ENCODE results near the gene ANKRD50.

The ANKRD50 gene

DNA sequence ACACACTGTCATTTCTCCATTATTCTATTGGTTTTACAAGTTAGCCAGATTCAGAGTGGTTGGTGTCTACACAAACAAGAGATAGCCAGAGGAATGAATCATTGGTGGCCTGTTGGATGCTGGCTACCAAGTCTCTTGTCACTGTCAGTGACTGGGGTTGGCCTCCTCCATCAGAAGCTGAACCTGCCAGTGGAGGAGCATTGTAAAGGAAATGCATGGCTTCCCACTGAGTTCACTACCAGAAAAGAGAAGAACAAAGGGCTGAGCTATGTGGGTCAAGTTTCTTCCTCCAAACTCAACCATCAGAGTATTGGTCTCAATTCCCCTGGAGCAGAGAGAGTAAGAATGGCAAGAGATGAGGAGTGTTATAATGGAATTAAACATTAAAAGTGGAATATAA, 26.5 kb upstream of the ANKRD50 start:
- no peaks in the 10 kb centered on the region for H3K9me3 ChIP-seq (replicated peaks in 1 of 11)
- no peak overlapping the region for H3K9ac ChIP-seq
- no peak for TF ChIP-seq Cebpa-rat (IDR thresholded peaks at IDR 0.05)
- no peaks in the 10 kb centered on the region for H3K4me1 ChIP-seq
- H4K20me1 ChIP-seq, result no peaks in the 10 kb centered on the region
- no peaks in the 10 kb centered on the region for H3K27me3 ChIP-seq
- no peak overlapping the region for H3K4me2 ChIP-seq
- no peaks in the 10 kb centered on the region for H3K36me3 ChIP-seq
- no peak overlapping the region for H3K4me3 ChIP-seq
- no peak overlapping the region for H3K27ac ChIP-seq

DNA sequence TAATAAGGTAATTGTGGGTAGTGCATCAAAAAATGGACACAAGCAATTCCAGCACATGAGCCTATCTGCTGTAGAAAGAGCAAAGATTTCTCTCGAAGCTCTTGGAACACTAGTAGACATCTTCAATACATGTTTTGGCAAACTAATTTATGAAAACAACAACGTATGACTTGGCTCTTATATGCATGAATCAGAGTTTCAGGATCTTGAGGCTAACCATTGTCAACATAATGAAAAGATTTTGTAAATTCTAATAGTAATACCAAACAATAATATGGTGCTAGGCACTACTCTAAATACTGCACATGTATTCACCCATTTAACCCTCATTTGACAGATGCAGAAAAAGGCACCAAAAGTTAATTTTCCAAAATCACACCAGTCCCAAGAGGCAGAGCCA, 25.1 kb upstream of the ANKRD50 start:
- TF ChIP-seq Cebpa-rat (IDR thresholded peaks at IDR 0.05), result no peak
- no peaks in the 10 kb centered on the region for H3K27me3 ChIP-seq
- H3K4me2 ChIP-seq, result no peak overlapping the region

DNA sequence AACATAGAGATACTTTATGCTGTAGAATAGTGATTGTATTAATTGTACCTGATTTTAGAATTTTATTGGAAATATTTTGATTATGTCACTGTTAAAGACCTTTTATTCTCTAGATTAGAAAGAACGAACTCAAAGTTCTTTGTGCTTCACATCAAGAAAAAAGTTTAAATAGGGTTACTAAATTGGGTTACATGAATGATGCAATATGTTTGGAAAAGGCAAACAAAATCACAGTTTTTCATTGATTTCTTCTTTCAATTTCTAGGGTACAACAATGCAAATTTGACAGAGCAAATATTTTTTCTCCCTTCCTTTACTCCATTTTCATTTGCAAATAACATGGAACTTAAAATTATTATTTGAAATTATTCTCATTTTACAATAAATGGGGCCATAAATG, 24.0 kb upstream of the ANKRD50 start:
- no peak overlapping the region for H3K4me3 ChIP-seq
- H3K4me2 ChIP-seq, result no peak overlapping the region
- no peak for TF ChIP-seq Cebpa-rat (IDR thresholded peaks at IDR 0.05)
- H3K9me3 ChIP-seq (replicated peaks in 1 of 11), result no peaks in the 10 kb centered on the region
- no peak overlapping the region for H3K9ac ChIP-seq
- H3K27me3 ChIP-seq, result no peaks in the 10 kb centered on the region
- no peak overlapping the region for H3K27ac ChIP-seq
- H3K36me3 ChIP-seq, result no peaks in the 10 kb centered on the region
- H4K20me1 ChIP-seq, result no peaks in the 10 kb centered on the region
- H3K4me1 ChIP-seq, result no peaks in the 10 kb centered on the region

More for the DNA sequence above, 25.1 kb upstream of the ANKRD50 start:
- Histone ChIP-seq H3K4me3 (no peak overlapping the region), H3K36me3 (no peaks in the 10 kb centered on the region), H3K9me3 (replicated peaks in 1 of 11) (no peaks in the 10 kb centered on the region), H3K4me1 (no peaks in the 10 kb centered on the region), H3K27ac (no peak overlapping the region), H3K9ac (no peak overlapping the region), H4K20me1 (no peaks in the 10 kb centered on the region)

DNA sequence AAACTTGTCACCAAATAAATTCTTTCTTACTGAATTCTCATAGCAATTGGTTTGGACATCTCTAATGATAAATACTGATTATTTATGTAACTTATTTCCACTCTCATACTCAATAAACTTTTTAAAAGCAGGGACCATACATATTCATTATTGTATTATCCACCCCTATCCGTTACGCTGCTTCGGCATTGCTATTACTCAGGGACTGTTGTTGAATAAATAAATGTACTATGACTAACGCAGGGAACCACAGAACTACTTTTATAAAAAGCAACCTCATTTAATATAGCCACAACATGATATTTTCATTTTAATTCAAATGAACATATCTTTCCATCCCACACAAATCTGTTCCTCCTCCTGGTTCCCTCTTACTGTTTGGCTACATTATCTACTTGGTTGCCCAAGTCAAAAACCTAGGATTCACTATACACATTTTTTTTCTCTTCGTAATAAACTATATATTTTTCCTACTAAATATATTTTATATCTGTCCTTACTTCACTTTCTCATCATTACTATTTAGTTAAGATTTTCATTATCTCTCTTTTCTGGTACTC, 14.9 kb upstream of the ANKRD50 start:
- no peaks in the 10 kb centered on the region for H4K20me1 ChIP-seq
- no peak overlapping the region for H3K4me2 ChIP-seq
- no peak for TF ChIP-seq Cebpa-rat (IDR thresholded peaks at IDR 0.05)
- no peaks in the 10 kb centered on the region for H3K36me3 ChIP-seq
- no peaks in the 10 kb centered on the region for H3K9me3 ChIP-seq (replicated peaks in 1 of 11)
- H3K4me1 ChIP-seq, result no peaks in the 10 kb centered on the region
- H3K27ac ChIP-seq, result no peak overlapping the region
- H3K9ac ChIP-seq, result no peak overlapping the region
- no peak overlapping the region for H3K4me3 ChIP-seq
- no peaks in the 10 kb centered on the region for H3K27me3 ChIP-seq

DNA sequence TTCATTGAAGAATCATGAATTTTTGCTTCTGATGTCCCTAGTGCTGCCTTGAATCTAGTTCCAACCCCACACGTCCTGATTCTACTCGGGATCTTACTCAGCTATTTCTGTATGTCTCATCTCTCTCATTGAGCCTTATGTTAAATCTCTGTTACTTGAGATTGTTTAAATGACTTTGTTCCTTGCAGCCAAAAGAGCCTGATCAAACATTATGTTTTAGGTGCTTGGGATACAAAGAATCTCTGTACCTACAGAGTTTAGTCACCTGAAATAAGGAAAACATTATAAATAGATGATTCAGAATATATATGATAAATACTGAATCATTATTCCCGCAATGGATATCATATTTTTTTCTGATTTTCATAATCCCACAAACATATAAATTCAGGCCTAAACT, 13.7 kb upstream of the ANKRD50 start:
- TF ChIP-seq Cebpa-rat (IDR thresholded peaks at IDR 0.05), result no peak
- Histone ChIP-seq H3K27ac (no peak overlapping the region), H3K4me3 (no peak overlapping the region), H3K9me3 (replicated peaks in 1 of 11) (no peaks in the 10 kb centered on the region), H3K27me3 (no peaks in the 10 kb centered on the region), H3K36me3 (no peaks in the 10 kb centered on the region), H4K20me1 (no peaks in the 10 kb centered on the region), H3K4me2 (no peak overlapping the region), H3K9ac (no peak overlapping the region), H3K4me1 (no peaks in the 10 kb centered on the region; a peak in 1 of 20 replicates)

DNA sequence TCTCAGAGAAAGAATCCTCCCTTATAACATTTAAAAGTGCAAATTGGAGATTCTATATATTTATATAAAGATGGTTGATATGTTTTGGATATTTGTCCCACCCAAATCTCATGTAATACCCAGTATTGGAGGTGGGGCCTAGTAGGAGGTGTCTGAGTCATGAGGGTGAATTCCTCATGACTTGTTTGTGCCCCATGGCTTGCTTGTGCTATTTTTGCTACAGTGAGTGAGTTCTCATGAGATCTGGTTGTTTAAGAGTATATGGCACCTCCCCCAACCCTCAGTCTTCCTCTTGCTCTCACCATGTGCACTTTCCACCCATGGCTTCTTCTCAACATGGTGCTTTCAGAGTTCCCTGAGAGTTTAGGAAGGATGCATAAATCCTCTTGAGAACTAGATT, 9.5 kb upstream of the ANKRD50 start:
- Histone ChIP-seq H3K27me3 (no peaks in the 10 kb centered on the region), H4K20me1 (no peaks in the 10 kb centered on the region), H3K36me3 (no peaks in the 10 kb centered on the region), H3K9me3 (replicated peaks in 1 of 11) (no peaks in the 10 kb centered on the region), H3K9ac (no peak overlapping the region), H3K27ac (no peak overlapping the region), H3K4me2 (0 out of 22 replicates have a peak overlapping the region, but pooled peaks of 1 of the 11 experiments have one; percentile 5), H3K4me3 (no peak overlapping the region), H3K4me1 (no peaks in the 10 kb centered on the region; a peak in 1 of 20 replicates)
- TF ChIP-seq Cebpa-rat (IDR thresholded peaks at IDR 0.05), result no peak

DNA sequence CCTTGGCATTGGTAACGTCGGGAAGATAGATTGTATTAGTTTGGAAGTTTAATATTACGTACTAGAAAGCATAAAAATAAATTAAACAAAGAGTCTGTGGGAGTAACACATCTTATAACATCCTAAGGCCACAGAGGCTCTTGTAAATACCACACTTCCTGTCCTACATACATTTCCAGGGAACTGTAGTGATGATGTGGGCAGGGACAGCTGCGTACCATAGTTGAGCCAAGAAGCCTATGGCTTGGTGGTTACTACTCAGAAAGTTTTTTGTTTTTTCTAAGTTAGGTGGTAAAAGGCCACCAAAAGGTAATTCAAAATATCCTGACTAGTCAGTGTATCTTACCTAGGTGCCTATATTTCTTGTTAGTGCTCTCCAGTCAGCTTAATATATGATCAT, 4.6 kb upstream of the ANKRD50 start:
- no peaks in the 10 kb centered on the region for H3K9me3 ChIP-seq (replicated peaks in 1 of 11)
- H4K20me1 ChIP-seq, result peaks cover 0 to under 1% (median 0%) of the 10 kb centered on the region in 11 experiments; a peak in 3 of 22 replicates
- H3K9ac ChIP-seq, result no peak overlapping the region
- no peaks in the 10 kb centered on the region for H3K36me3 ChIP-seq
- H3K4me3 ChIP-seq, result no peak overlapping the region
- no peak overlapping the region for H3K27ac ChIP-seq
- peaks cover 6 to 11% (median 7%) of the 10 kb centered on the region in 10 experiments; a peak in 14 of 20 replicates for H3K4me1 ChIP-seq
- TF ChIP-seq Cebpa-rat (IDR thresholded peaks at IDR 0.05), result no peak
- H3K4me2 ChIP-seq, result no peak overlapping the region
- H3K27me3 ChIP-seq, result no peaks in the 10 kb centered on the region

DNA sequence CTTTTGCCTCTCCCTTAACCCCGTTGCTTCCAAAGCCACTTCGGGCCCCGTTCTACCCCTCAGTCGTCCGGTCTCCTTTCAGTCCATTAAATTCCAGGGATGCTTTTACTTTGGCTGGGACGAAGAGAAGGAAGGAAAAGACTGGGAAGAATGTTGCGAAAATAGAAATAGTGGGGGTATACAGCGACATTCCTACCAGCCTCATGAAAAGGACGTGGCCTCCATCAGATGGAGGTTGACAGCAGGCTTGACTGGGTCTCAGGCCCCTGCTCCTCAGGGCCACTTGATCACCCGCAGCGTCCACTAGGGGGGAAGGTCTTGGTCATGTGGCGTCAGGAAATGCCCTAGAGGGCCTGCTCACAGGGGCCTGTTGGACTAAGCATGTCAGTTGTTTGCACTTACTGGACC, 657 bp upstream of the ANKRD50 start:
- peak overlapping the region; percentile 76 to 91 (median 85) for H3K4me2 ChIP-seq
- H3K4me1 ChIP-seq, result peaks cover 29 to 40% (median 36%) of the 10 kb centered on the region in 10 experiments
- H3K9ac ChIP-seq, result peak overlapping the region; percentile 89 to 99 (median 97)
- H3K36me3 ChIP-seq, result peaks cover 0 to 12% (median 0%) of the 10 kb centered on the region in 11 experiments; a peak in 5 of 22 replicates
- TF ChIP-seq Cebpa-rat (IDR thresholded peaks at IDR 0.05), result no peak
- no peaks in the 10 kb centered on the region for H3K9me3 ChIP-seq (replicated peaks in 1 of 11)
- H3K27ac ChIP-seq, result peak overlapping the region; percentile 91 to 100 (median 93)
- peaks cover 14 to 40% (median 31%) of the 10 kb centered on the region in 11 experiments; a peak in 20 of 22 replicates for H4K20me1 ChIP-seq
- H3K4me3 ChIP-seq, result peak overlapping the region; percentile 79 to 97 (median 90)
- H3K27me3 ChIP-seq, result no peaks in the 10 kb centered on the region

DNA sequence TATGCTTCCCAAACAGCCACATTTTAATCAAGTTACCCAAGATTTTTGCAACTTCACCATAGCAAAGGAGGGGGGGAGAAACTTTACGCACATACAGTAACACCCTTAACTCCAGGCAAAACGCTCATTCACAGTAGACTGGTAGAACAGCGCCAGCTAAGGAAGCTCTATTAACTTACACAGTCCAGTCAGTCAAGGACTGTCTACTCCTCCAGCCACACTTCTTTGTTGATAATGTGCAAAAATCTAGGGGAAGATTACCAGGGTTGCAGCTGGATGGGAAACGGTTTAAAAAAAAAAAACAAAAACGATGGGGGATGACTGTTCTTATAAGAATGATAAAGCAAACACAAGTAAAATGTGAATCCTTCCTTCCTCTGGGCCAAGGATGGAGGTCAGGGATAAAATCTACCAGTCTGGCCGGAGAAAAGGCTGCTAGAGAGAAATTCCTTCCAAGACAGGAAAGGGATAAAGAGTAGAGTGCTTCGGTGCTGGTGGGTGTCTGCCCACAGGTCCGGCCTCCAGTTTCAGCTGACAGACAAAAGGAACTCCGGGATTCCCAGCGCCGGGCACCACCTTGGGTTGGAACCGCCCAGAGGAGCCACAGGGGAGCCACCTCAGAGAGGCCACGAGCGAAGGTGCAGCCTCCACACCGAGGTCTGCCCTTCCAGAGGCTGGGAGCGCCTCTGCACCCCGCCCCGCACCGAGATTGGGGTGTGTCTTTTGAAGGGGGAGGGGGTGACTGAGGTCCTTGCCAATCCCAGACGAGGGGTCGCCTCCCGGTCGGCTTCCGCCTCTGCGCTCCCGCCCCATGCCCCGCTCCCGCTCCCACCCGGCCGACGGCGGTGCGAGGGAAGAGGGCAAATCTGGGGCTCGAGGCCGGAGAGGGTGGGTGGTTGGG, 811 bp downstream of the ANKRD50 start:
- Histone ChIP-seq H3K4me1 (peaks cover 35 to 52% (median 43%) of the 10 kb centered on the region in 10 experiments), H3K4me2 (peak overlapping the region; percentile 85 to 95 (median 92)), H3K27me3 (no peaks in the 10 kb centered on the region), H4K20me1 (peaks cover 14 to 52% (median 40%) of the 10 kb centered on the region in 11 experiments; a peak in 20 of 22 replicates), H3K9me3 (replicated peaks in 1 of 11) (no peaks in the 10 kb centered on the region; a peak in 1 of 22 replicates), H3K36me3 (peaks cover 0 to 24% (median 9%) of the 10 kb centered on the region in 11 experiments; a peak in 15 of 22 replicates), H3K4me3 (peak overlapping the region; percentile 79 to 97 (median 90)), H3K27ac (peak overlapping the region; percentile 91 to 100 (median 93)), H3K9ac (peak overlapping the region; percentile 89 to 99 (median 97))
- no peak for TF ChIP-seq Cebpa-rat (IDR thresholded peaks at IDR 0.05)

All from BLaER1 treated with 17β-estradiol and CSF1 and Interleukin-3, amounts not matched to agents 10 nM and 100 nM (cell line).